ENCODE results near the gene CAMTA1.

Gene CAMTA1

GRCh38 chr1:7313826-7314225 lies 528.6 kb downstream of the CAMTA1 start:
- Histone ChIP-seq H3K9me3 (ENCODE audit: control insufficient read depth, insufficient read depth, low read length) (no peaks in the 10 kb centered on the region), H3K9ac (ENCODE audit: low read depth, low read length) (no peak overlapping the region), H3K36me3 (ENCODE audit: control insufficient read depth, insufficient read depth, low read length) (no peaks in the 10 kb centered on the region), H3K4me1 (ENCODE audit: control insufficient read depth, insufficient read depth, low read length) (no peaks in the 10 kb centered on the region), H3K4me3 (ENCODE audit: low read depth, low read length) (no peak overlapping the region), H3K27ac (ENCODE audit: low read depth, low read length) (no peak overlapping the region), H3K27me3 (ENCODE audit: control insufficient read depth, insufficient read depth, low read length) (no peaks in the 10 kb centered on the region)

- Histone ChIP-seq H3K9ac (ENCODE audit: low read depth, low read length) (no peak overlapping the region), H3K27ac (ENCODE audit: low read depth, low read length) (no peak overlapping the region), H3K4me3 (ENCODE audit: low read depth, low read length) (no peak overlapping the region), H3K9me3 (ENCODE audit: control insufficient read depth, insufficient read depth, low read length) (no peaks in the 10 kb centered on the region), H3K27me3 (ENCODE audit: control insufficient read depth, insufficient read depth, low read length) (no peaks in the 10 kb centered on the region), H3K36me3 (ENCODE audit: control insufficient read depth, insufficient read depth, low read length) (no peaks in the 10 kb centered on the region), H3K4me1 (ENCODE audit: control insufficient read depth, insufficient read depth, low read length) (no peaks in the 10 kb centered on the region)
Observed at GRCh38 chr1:7315316-7315715, 530.1 kb downstream of the CAMTA1 start.

- Histone ChIP-seq H3K36me3 (ENCODE audit: control insufficient read depth, insufficient read depth, low read length) (no peaks in the 10 kb centered on the region), H3K9me3 (ENCODE audit: control insufficient read depth, insufficient read depth, low read length) (no peaks in the 10 kb centered on the region), H3K27me3 (ENCODE audit: control insufficient read depth, insufficient read depth, low read length) (no peaks in the 10 kb centered on the region), H3K4me3 (ENCODE audit: low read depth, low read length) (no peak overlapping the region), H3K27ac (ENCODE audit: low read depth, low read length) (no peak overlapping the region), H3K9ac (ENCODE audit: low read depth, low read length) (no peak overlapping the region), H3K4me1 (ENCODE audit: control insufficient read depth, insufficient read depth, low read length) (no peaks in the 10 kb centered on the region)
Observed at GRCh38 chr1:7315946-7316345, 530.7 kb downstream of the CAMTA1 start.

GRCh38 chr1:7317888-7318287 lies 532.6 kb downstream of the CAMTA1 start:
- no peak overlapping the region for H3K27ac ChIP-seq (ENCODE audit: low read depth, low read length)
- no peaks in the 10 kb centered on the region for H3K27me3 ChIP-seq (ENCODE audit: control insufficient read depth, insufficient read depth, low read length)
- H3K9ac ChIP-seq (ENCODE audit: low read depth, low read length), result no peak overlapping the region
- H3K36me3 ChIP-seq (ENCODE audit: control insufficient read depth, insufficient read depth, low read length), result no peaks in the 10 kb centered on the region
- no peaks in the 10 kb centered on the region for H3K4me1 ChIP-seq (ENCODE audit: control insufficient read depth, insufficient read depth, low read length)
- H3K4me3 ChIP-seq (ENCODE audit: low read depth, low read length), result no peak overlapping the region
- H3K9me3 ChIP-seq (ENCODE audit: control insufficient read depth, insufficient read depth, low read length), result no peaks in the 10 kb centered on the region

- H3K4me3 ChIP-seq (ENCODE audit: low read depth, low read length), result no peak overlapping the region
- H3K27me3 ChIP-seq (ENCODE audit: control insufficient read depth, insufficient read depth, low read length), result no peaks in the 10 kb centered on the region
- H3K9ac ChIP-seq (ENCODE audit: low read depth, low read length), result no peak overlapping the region
- no peaks in the 10 kb centered on the region for H3K9me3 ChIP-seq (ENCODE audit: control insufficient read depth, insufficient read depth, low read length)
- no peak overlapping the region for H3K27ac ChIP-seq (ENCODE audit: low read depth, low read length)
- no peaks in the 10 kb centered on the region for H3K36me3 ChIP-seq (ENCODE audit: control insufficient read depth, insufficient read depth, low read length)
- H3K4me1 ChIP-seq (ENCODE audit: control insufficient read depth, insufficient read depth, low read length), result no peaks in the 10 kb centered on the region
Observed at GRCh38 chr1:7319196-7319595, 533.9 kb downstream of the CAMTA1 start.

GRCh38 chr1:7320661-7321060 lies 535.4 kb downstream of the CAMTA1 start:
- no peaks in the 10 kb centered on the region for H3K27me3 ChIP-seq (ENCODE audit: control insufficient read depth, insufficient read depth, low read length)
- H3K36me3 ChIP-seq (ENCODE audit: control insufficient read depth, insufficient read depth, low read length), result no peaks in the 10 kb centered on the region
- no peak overlapping the region for H3K9ac ChIP-seq (ENCODE audit: low read depth, low read length)
- no peak overlapping the region for H3K27ac ChIP-seq (ENCODE audit: low read depth, low read length)
- H3K4me1 ChIP-seq (ENCODE audit: control insufficient read depth, insufficient read depth, low read length), result no peaks in the 10 kb centered on the region
- no peaks in the 10 kb centered on the region for H3K9me3 ChIP-seq (ENCODE audit: control insufficient read depth, insufficient read depth, low read length)
- no peak overlapping the region for H3K4me3 ChIP-seq (ENCODE audit: low read depth, low read length)

GRCh38 chr1:7322283-7322785 lies 537.1 kb downstream of the CAMTA1 start:
- H3K36me3 ChIP-seq (ENCODE audit: control insufficient read depth, insufficient read depth, low read length), result no peaks in the 10 kb centered on the region
- no peaks in the 10 kb centered on the region for H3K4me1 ChIP-seq (ENCODE audit: control insufficient read depth, insufficient read depth, low read length)
- no peaks in the 10 kb centered on the region for H3K9me3 ChIP-seq (ENCODE audit: control insufficient read depth, insufficient read depth, low read length)
- no peak overlapping the region for H3K4me3 ChIP-seq (ENCODE audit: low read depth, low read length)
- no peak overlapping the region for H3K27ac ChIP-seq (ENCODE audit: low read depth, low read length)
- H3K27me3 ChIP-seq (ENCODE audit: control insufficient read depth, insufficient read depth, low read length), result no peaks in the 10 kb centered on the region
- H3K9ac ChIP-seq (ENCODE audit: low read depth, low read length), result no peak overlapping the region

GRCh38 chr1:7322912-7323311 lies 537.7 kb downstream of the CAMTA1 start:
- H3K27ac ChIP-seq (ENCODE audit: low read depth, low read length), result no peak overlapping the region

GRCh38 chr1:7325254-7325653 lies 540.0 kb downstream of the CAMTA1 start:
- H3K36me3 ChIP-seq (ENCODE audit: control insufficient read depth, insufficient read depth, low read length), result no peaks in the 10 kb centered on the region
- no peak overlapping the region for H3K9ac ChIP-seq (ENCODE audit: low read depth, low read length)
- H3K9me3 ChIP-seq (ENCODE audit: control insufficient read depth, insufficient read depth, low read length), result 0 out of 2 replicates have a peak, but pooled peaks cover 4% of the 10 kb centered on the region
- H3K4me3 ChIP-seq (ENCODE audit: low read depth, low read length), result no peak overlapping the region
- no peaks in the 10 kb centered on the region for H3K4me1 ChIP-seq (ENCODE audit: control insufficient read depth, insufficient read depth, low read length)
- no peak overlapping the region for H3K27ac ChIP-seq (ENCODE audit: low read depth, low read length)
- H3K27me3 ChIP-seq (ENCODE audit: control insufficient read depth, insufficient read depth, low read length), result no peaks in the 10 kb centered on the region

More at GRCh38 chr1:7322912-7323311, 537.7 kb downstream of the CAMTA1 start:
- 0 out of 2 replicates have a peak, but pooled peaks cover 2% of the 10 kb centered on the region for H3K9me3 ChIP-seq (ENCODE audit: control insufficient read depth, insufficient read depth, low read length)
- H3K4me3 ChIP-seq (ENCODE audit: low read depth, low read length), result no peak overlapping the region
- no peaks in the 10 kb centered on the region for H3K4me1 ChIP-seq (ENCODE audit: control insufficient read depth, insufficient read depth, low read length)
- no peaks in the 10 kb centered on the region for H3K36me3 ChIP-seq (ENCODE audit: control insufficient read depth, insufficient read depth, low read length)
- H3K9ac ChIP-seq (ENCODE audit: low read depth, low read length), result no peak overlapping the region
- no peaks in the 10 kb centered on the region for H3K27me3 ChIP-seq (ENCODE audit: control insufficient read depth, insufficient read depth, low read length)

GRCh38 chr1:7326366-7326765 lies 541.1 kb downstream of the CAMTA1 start:
- H3K27ac ChIP-seq (ENCODE audit: low read depth, low read length), result no peak overlapping the region
- no peaks in the 10 kb centered on the region for H3K36me3 ChIP-seq (ENCODE audit: control insufficient read depth, insufficient read depth, low read length)
- no peaks in the 10 kb centered on the region for H3K4me1 ChIP-seq (ENCODE audit: control insufficient read depth, insufficient read depth, low read length)
- H3K4me3 ChIP-seq (ENCODE audit: low read depth, low read length), result no peak overlapping the region
- no peaks in the 10 kb centered on the region for H3K27me3 ChIP-seq (ENCODE audit: control insufficient read depth, insufficient read depth, low read length)
- H3K9ac ChIP-seq (ENCODE audit: low read depth, low read length), result no peak overlapping the region
- H3K9me3 ChIP-seq (ENCODE audit: control insufficient read depth, insufficient read depth, low read length), result 0 out of 2 replicates have a peak, but pooled peaks cover 4% of the 10 kb centered on the region

GRCh38 chr1:7327849-7328248 lies 542.6 kb downstream of the CAMTA1 start:
- Histone ChIP-seq H3K27me3 (ENCODE audit: control insufficient read depth, insufficient read depth, low read length) (no peaks in the 10 kb centered on the region), H3K27ac (ENCODE audit: low read depth, low read length) (no peak overlapping the region), H3K4me3 (ENCODE audit: low read depth, low read length) (no peak overlapping the region), H3K9me3 (ENCODE audit: control insufficient read depth, insufficient read depth, low read length) (0 out of 2 replicates have a peak, but pooled peaks cover 4% of the 10 kb centered on the region), H3K36me3 (ENCODE audit: control insufficient read depth, insufficient read depth, low read length) (no peaks in the 10 kb centered on the region), H3K9ac (ENCODE audit: low read depth, low read length) (no peak overlapping the region), H3K4me1 (ENCODE audit: control insufficient read depth, insufficient read depth, low read length) (no peaks in the 10 kb centered on the region)

Data from HUES48 (cell line).